Activated naive CD4-positive, alpha-beta T cell treated with anti-CD3 and anti-CD28 coated beads for 36 hours (primary cell): ENCODE measurements around the gene PTPRN2. TPM values are rescaled to one million over a fixed set of nuclear protein-coding genes. Genes with fewer than 3 reads are reported as not detected.

Experiments
- CTCF ChIA-PET: fragments of 350-600 bp; sonication (Branson Sonifier 250); formaldehyde crosslinking; loops from one replicate; lab custom pipeline; 2021; ENCODE audit warnings: antibody characterized with exemption; lab: Charles Lee
- DNase-seq: peaks from one replicate; pipeline ENCODE4 v3.0.0-alpha.2; 2020
- H3K27ac Mint-ChIP-seq: one replicate; pipeline ENCODE4 v1.8.0; 2021; ENCODE audit warnings: mild to moderate bottlenecking, mixed read lengths
- H3K27me3 Mint-ChIP-seq: one replicate; pipeline ENCODE4 v1.8.0; 2021; ENCODE audit warnings: low read depth, mixed read lengths
- H3K36me3 Mint-ChIP-seq: one replicate; pipeline ENCODE4 v1.8.0; 2021; ENCODE audit warnings: low read depth, mixed read lengths
- H3K4me1 Mint-ChIP-seq: one replicate; pipeline ENCODE4 v1.8.0; 2021; ENCODE audit warnings: low read depth, mixed read lengths
- H3K4me3 Mint-ChIP-seq: one replicate; pipeline ENCODE4 v1.8.0; 2021; ENCODE audit warnings: mild to moderate bottlenecking, moderate library complexity, mixed read lengths
- H3K9me3 Mint-ChIP-seq: one replicate; pipeline ENCODE4 v1.8.0; 2021; ENCODE audit warnings: mixed read lengths
- intact Hi-C: fragments of 100-400 bp; cut with micrococcal nuclease; formaldehyde crosslinking; loops from one replicate; pipeline ENCODE4 v1.15.1; 2023
- total RNA-seq, 2 experiments: library from RNA; stranded (reverse); gene quantifications; one replicate each; pipeline ENCODE4 v1.2.3, GENCODE V29; 2021

Gene PTPRN2
- total RNA-seq, 2 experiments from 2014 or later: 0.54 to 0.62 TPM

GRCh38 chr7:157651366-157652160, 936.1 kb downstream of the PTPRN2 start:
- Mint-ChIP-seq H3K27ac (no peak overlapping the region), H3K36me3 (no peaks in the 10 kb centered on the region), H3K4me1 (no peaks in the 10 kb centered on the region), H3K4me3 (no peak overlapping the region), H3K9me3 (no peaks in the 10 kb centered on the region), H3K27me3 (no peaks in the 10 kb centered on the region)
- DNase-seq: no peak
- CTCF ChIA-PET: no interaction called here
- intact Hi-C loops: no loop called here

- Mint-ChIP-seq H3K27ac (no peak overlapping the region), H3K4me3 (no peak overlapping the region), H3K27me3 (no peaks in the 10 kb centered on the region), H3K4me1 (no peaks in the 10 kb centered on the region), H3K9me3 (no peaks in the 10 kb centered on the region), H3K36me3 (no peaks in the 10 kb centered on the region)
- intact Hi-C loops: no loop called here
- CTCF ChIA-PET: no interaction called here
- DNase-seq: no peak
Measured at GRCh38 chr7:157650801-157651200, 936.8 kb downstream of the PTPRN2 start.

- Mint-ChIP-seq H3K4me3 (no peak overlapping the region), H3K27me3 (no peaks in the 10 kb centered on the region), H3K4me1 (no peaks in the 10 kb centered on the region), H3K27ac (no peak overlapping the region), H3K9me3 (no peaks in the 10 kb centered on the region), H3K36me3 (no peaks in the 10 kb centered on the region)
- intact Hi-C loops: no loop called here
- no peak for DNase-seq
- CTCF ChIA-PET: interaction anchor here (0.7 kb wide), 1 partner anchor 65 kb away, joined by 4 read pairs; no protein-coding TSS in a partner anchor
Measured at GRCh38 chr7:157650131-157650631, 937.4 kb downstream of the PTPRN2 start.

GRCh38 chr7:157646551-157646950, 941.1 kb downstream of the PTPRN2 start:
- Mint-ChIP-seq H3K27me3 (no peaks in the 10 kb centered on the region), H3K4me1 (no peaks in the 10 kb centered on the region), H3K36me3 (no peaks in the 10 kb centered on the region), H3K27ac (no peak overlapping the region), H3K9me3 (no peaks in the 10 kb centered on the region), H3K4me3 (no peak overlapping the region)
- CTCF ChIA-PET: no interaction called here
- DNase-seq: no peak
- intact Hi-C loops: no loop called here

GRCh38 chr7:157645539-157645938, 942.1 kb downstream of the PTPRN2 start:
- Mint-ChIP-seq H3K36me3 (no peaks in the 10 kb centered on the region), H3K4me3 (no peak overlapping the region), H3K9me3 (no peaks in the 10 kb centered on the region), H3K4me1 (no peaks in the 10 kb centered on the region), H3K27me3 (no peaks in the 10 kb centered on the region), H3K27ac (no peak overlapping the region)
- DNase-seq: no peak
- intact Hi-C loops: no loop called here
- CTCF ChIA-PET: no interaction called here

GRCh38 chr7:157644946-157645345, 942.7 kb downstream of the PTPRN2 start:
- intact Hi-C loops: no loop called here

GRCh38 chr7:157643525-157643970, 944.1 kb downstream of the PTPRN2 start:
- Mint-ChIP-seq H3K27me3 (no peaks in the 10 kb centered on the region), H3K4me1 (no peaks in the 10 kb centered on the region), H3K36me3 (peaks cover 2% of the 10 kb centered on the region), H3K4me3 (no peak overlapping the region), H3K9me3 (peaks cover 5% of the 10 kb centered on the region), H3K27ac (no peak overlapping the region)
- CTCF ChIA-PET: no interaction called here
- intact Hi-C loops: no loop called here
- DNase-seq: no peak

More at GRCh38 chr7:157644946-157645345, 942.7 kb downstream of the PTPRN2 start:
- no peak for DNase-seq
- Mint-ChIP-seq H3K4me3 (no peak overlapping the region), H3K4me1 (no peaks in the 10 kb centered on the region), H3K36me3 (peaks cover 2% of the 10 kb centered on the region), H3K9me3 (peaks cover 3% of the 10 kb centered on the region), H3K27ac (no peak overlapping the region), H3K27me3 (no peaks in the 10 kb centered on the region)
- CTCF ChIA-PET: no interaction called here

GRCh38 chr7:157641866-157642265, 945.8 kb downstream of the PTPRN2 start:
- H3K27ac Mint-ChIP-seq: no peak overlapping the region
- CTCF ChIA-PET: no interaction called here

GRCh38 chr7:157640144-157640543, 947.5 kb downstream of the PTPRN2 start:
- peaks cover 5% of the 10 kb centered on the region for H3K9me3 Mint-ChIP-seq
- H3K4me1 Mint-ChIP-seq: no peaks in the 10 kb centered on the region
- H3K36me3 Mint-ChIP-seq: peaks cover 2% of the 10 kb centered on the region
- CTCF ChIA-PET: no interaction called here
- no peaks in the 10 kb centered on the region for H3K27me3 Mint-ChIP-seq
- H3K27ac Mint-ChIP-seq: no peak overlapping the region
- no peak for DNase-seq
- intact Hi-C loops: no loop called here
- H3K4me3 Mint-ChIP-seq: no peak overlapping the region

More at GRCh38 chr7:157641866-157642265, 945.8 kb downstream of the PTPRN2 start:
- H3K4me3 Mint-ChIP-seq: no peak overlapping the region
- H3K9me3 Mint-ChIP-seq: peaks cover 5% of the 10 kb centered on the region
- no peaks in the 10 kb centered on the region for H3K4me1 Mint-ChIP-seq
- no peaks in the 10 kb centered on the region for H3K27me3 Mint-ChIP-seq
- no peak for DNase-seq
- peaks cover 2% of the 10 kb centered on the region for H3K36me3 Mint-ChIP-seq
- intact Hi-C loops: no loop called here

GRCh38 chr7:157638563-157638962, 949.1 kb downstream of the PTPRN2 start:
- no peak overlapping the region for H3K4me3 Mint-ChIP-seq
- no peaks in the 10 kb centered on the region for H3K27me3 Mint-ChIP-seq
- peaks cover 5% of the 10 kb centered on the region for H3K9me3 Mint-ChIP-seq
- H3K4me1 Mint-ChIP-seq: no peaks in the 10 kb centered on the region
- CTCF ChIA-PET: no interaction called here
- H3K36me3 Mint-ChIP-seq: peaks cover 2% of the 10 kb centered on the region
- no peak overlapping the region for H3K27ac Mint-ChIP-seq
- intact Hi-C loops: no loop called here
- no peak for DNase-seq

- intact Hi-C loops: no loop called here
- DNase-seq: no peak
Measured at GRCh38 chr7:157637216-157637949, 950.2 kb downstream of the PTPRN2 start.

GRCh38 chr7:157635669-157636068, 952.0 kb downstream of the PTPRN2 start:
- Mint-ChIP-seq H3K9me3 (peaks cover 5% of the 10 kb centered on the region), H3K27me3 (no peaks in the 10 kb centered on the region), H3K36me3 (peaks cover 2% of the 10 kb centered on the region), H3K4me3 (no peak overlapping the region), H3K27ac (no peak overlapping the region), H3K4me1 (no peaks in the 10 kb centered on the region)
- CTCF ChIA-PET: no interaction called here
- intact Hi-C loops: no loop called here
- no peak for DNase-seq

More at GRCh38 chr7:157637216-157637949, 950.2 kb downstream of the PTPRN2 start:
- Mint-ChIP-seq H3K27me3 (no peaks in the 10 kb centered on the region), H3K9me3 (peaks cover 5% of the 10 kb centered on the region), H3K4me3 (no peak overlapping the region), H3K27ac (no peak overlapping the region), H3K36me3 (peaks cover 2% of the 10 kb centered on the region), H3K4me1 (no peaks in the 10 kb centered on the region)
- CTCF ChIA-PET: interaction anchor here (0.7 kb wide), 1 partner anchor 25 kb away, joined by 3 read pairs; no protein-coding TSS in a partner anchor
